GM21529 (cell line): ENCODE data around the gene PCBP1.
"Not testable (repeated sequence)": the region's sequence is repeated elsewhere in the genome, so short reads cannot be mapped to it uniquely, and the experiment has no call there.

Experiments used
- ATAC-seq: cut with Tn5 transposase; IDR thresholded peaks from one replicate; pipeline ENCODE4 v1.9.1; 2021; ENCODE audit not compliant: unreplicated experiment

The PCBP1 gene

GRCh38 chr2:70086838-70087701 is at the start of gene PCBP1:
Gene PCBP1 (plus strand): TSS chr2:70087477. CDS start chr2:70087744, 267 bp downstream.
- ATAC-seq = peak; percentile 33

- ATAC-seq = no peak
Observed at GRCh38 chr2:70039366-70039765, 47.9 kb upstream of the PCBP1 start.

DNA sequence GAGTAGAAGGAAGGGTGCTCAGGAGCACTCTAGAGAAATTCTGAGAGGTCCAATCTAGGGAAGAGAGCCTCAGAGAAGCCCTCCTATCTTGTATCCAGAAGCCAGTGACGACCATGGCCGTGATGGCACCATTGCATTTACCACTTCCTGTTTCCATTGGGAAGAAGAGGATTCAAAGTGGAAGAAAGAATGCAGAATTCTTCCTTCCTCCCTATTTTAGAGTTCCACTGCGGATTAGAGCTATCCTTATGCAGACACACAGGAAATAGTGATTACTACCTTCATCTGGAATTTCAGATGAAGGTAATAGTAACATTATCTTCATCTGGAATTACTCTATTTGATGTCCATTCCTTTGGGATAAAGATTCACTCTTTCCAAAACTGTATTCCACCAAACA is 45.6 kb upstream of the PCBP1 start:
- no peak for ATAC-seq

DNA sequence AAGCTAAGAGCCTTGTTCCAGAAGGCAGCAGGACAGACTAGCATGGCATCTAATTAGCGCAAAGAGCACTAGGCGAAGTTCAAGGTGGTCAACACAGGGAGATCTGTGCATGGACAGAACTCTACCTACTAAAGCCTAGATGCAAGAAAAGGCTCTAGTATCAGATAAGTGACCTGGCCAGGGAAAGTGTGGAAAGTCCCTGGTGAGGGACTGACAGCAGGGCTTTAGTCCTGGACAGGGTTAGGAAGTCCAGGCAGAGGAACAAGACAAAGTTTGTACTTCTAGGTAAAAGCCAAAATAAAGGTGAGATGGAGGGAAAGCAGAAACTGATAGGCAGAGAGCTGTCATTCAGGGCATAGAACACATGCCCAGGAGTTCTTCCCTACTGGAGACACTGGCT is 45.0 kb upstream of the PCBP1 start:
- ATAC-seq = no peak

GRCh38 chr2:70043252-70043875 is 43.9 kb upstream of the PCBP1 start:
- no peak for ATAC-seq

- no peak for ATAC-seq
Observed at GRCh38 chr2:70044290-70045040, 42.8 kb upstream of the PCBP1 start.

GRCh38 chr2:70045405-70045804 is 41.9 kb upstream of the PCBP1 start:
- no peak for ATAC-seq

- ATAC-seq = no peak
Observed at GRCh38 chr2:70045932-70046331, 41.3 kb upstream of the PCBP1 start.

DNA sequence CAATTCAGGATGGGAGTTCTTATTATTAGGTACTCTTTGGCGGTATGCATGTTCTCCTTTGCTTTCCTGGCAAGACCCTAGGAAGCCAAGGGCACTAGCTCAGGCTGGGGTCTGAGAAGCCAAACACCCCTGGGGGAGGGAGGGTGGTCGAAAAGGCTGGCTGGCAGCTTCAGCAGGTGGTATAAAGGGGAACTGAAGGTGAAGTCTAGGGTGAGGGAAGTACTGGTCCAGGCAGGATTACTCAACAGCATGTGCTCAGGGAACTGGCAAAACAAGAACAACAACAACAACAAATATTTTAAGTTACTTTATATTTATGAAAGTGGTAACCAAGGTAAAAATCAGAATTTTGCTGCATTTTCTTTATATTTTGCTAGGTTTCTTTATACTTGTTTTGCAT is 40.7 kb upstream of the PCBP1 start:
- no peak for ATAC-seq

GRCh38 chr2:70047451-70047850 is 39.8 kb upstream of the PCBP1 start:
- ATAC-seq = no peak

GRCh38 chr2:70049255-70049654 is 38.0 kb upstream of the PCBP1 start:
- ATAC-seq = no peak

- no peak for ATAC-seq
Observed at GRCh38 chr2:70050631-70051425, 36.4 kb upstream of the PCBP1 start.

GRCh38 chr2:70055259-70055658 is 32.0 kb upstream of the PCBP1 start:
- ATAC-seq = not testable (repeated sequence)

DNA sequence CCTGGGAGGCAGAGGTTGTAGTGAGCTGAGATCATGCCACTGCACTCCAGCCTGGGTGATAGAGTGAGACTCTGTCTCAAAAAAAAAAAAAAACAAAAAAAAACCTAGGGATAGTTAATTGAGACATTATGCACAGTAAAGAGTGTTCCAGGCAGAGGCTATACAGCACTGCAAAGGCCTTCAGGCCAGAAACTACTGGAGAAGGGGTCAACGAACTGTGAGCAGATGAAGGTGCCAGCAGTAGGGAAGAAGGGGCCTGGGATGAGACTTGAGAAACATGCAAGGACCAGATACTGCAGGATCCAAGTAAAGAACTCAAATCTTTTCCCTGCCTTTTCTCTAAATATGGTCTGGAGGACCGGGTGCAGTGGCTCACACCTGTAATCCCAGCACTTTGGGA is 26.0 kb upstream of the PCBP1 start:
- ATAC-seq = no peak

GRCh38 chr2:70062270-70062669 is 25.0 kb upstream of the PCBP1 start:
- ATAC-seq = no peak

GRCh38 chr2:70068119-70068518 is 19.2 kb upstream of the PCBP1 start:
- no peak for ATAC-seq

DNA sequence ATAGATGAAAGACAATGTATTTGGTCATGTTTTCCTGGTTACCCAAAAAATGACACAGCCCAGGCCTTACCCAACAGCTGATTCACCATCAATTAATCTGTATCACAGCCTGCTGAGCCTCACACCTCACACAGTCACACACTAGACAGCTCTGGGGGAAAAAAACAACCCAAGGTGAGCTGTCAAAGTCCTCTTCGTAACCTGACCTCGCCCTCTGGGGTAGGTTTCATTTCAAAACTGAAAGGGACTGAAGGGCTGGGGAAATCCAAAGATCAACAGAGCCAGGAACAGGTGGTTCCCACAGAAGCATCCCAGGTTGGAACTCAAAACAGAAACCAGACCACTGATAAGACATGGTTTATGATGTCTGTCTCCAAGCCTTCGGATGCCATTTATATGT is 18.2 kb upstream of the PCBP1 start:
- peak; percentile 78 for ATAC-seq

- peak; percentile 67 for ATAC-seq
Observed at GRCh38 chr2:70070542-70071268, 16.6 kb upstream of the PCBP1 start.

DNA sequence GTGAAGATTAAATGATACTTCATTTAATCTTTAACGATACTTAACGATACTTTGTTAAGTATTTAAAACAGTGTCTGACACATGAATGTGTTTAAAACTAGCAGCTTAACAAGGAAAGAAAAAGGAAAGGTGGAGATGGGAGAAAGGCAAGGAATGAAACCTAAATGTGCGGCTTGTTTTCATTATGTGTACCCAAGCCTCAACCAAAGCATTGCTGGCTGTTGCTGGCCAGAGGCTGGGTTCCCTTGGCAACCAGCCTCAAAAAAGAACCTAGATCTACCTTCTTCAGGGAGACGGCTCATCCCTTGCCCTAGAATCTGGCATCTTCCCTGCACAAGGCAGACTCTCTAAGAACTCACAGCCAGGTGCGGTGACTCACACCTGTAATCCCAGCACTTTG is 13.8 kb upstream of the PCBP1 start:
- no peak for ATAC-seq

- ATAC-seq = no peak
Observed at GRCh38 chr2:70078384-70078783, 8.9 kb upstream of the PCBP1 start.
